ENCODE data around the gene HBEGF. TPM values are rescaled to one million over a fixed set of nuclear protein-coding genes. Genes with fewer than 3 reads are reported as not detected.

Gene HBEGF
- total and polyA plus RNA-seq, 2 donors (not counting 1 experiment from before 2014, with no cell fraction given) = 1.8 to 10.3 TPM

GRCh38 chr5:140296289-140296688 is 50.1 kb downstream of the HBEGF start:
- Histone ChIP-seq H3K4me3 (replicated peaks in 1 of 4; ENCODE audit: control extremely low read depth in 1 of 4, insufficient read depth in 1 of 4, low read depth in 3 of 4, low read length in 4 of 4) (no peak overlapping the region), H3K36me3 (ENCODE audit: control insufficient read depth, insufficient read depth, low read length) (peaks cover 1% of the 10 kb centered on the region), H3K9me3 (ENCODE audit: control insufficient read depth, insufficient read depth, low read depth, low read length) (no peaks in the 10 kb centered on the region), H3K4me2 (ENCODE audit: extremely low read depth, insufficient read depth, low read length) (no peak overlapping the region), H3K4me1 (ENCODE audit: control insufficient read depth, extremely low read depth, insufficient read depth, low read length) (peaks cover 18% of the 10 kb centered on the region), H2AFZ (ENCODE audit: low read length) (no peak overlapping the region), H3K79me2 (ENCODE audit: control insufficient read depth, insufficient read depth, low read length) (peaks cover 47% of the 10 kb centered on the region), H3K27ac (ENCODE audit: insufficient read depth, low read length) (no peak overlapping the region), H3K27me3 (ENCODE audit: control insufficient read depth, insufficient read depth, low read length) (no peaks in the 10 kb centered on the region), H3K9ac (ENCODE audit: insufficient read depth, low read length) (no peak overlapping the region), H4K20me1 (ENCODE audit: control insufficient read depth, extremely low read depth, insufficient read depth, low read length) (no peaks in the 10 kb centered on the region)
- no peak for DNase-seq (ENCODE audit: low read depth in 2 of 2)
- no peak for TF ChIP-seq EZH2 (IDR thresholded peaks at IDR 0.05; ENCODE audit: low read length, missing control alignments)
- TF ChIP-seq, protein P1, sequence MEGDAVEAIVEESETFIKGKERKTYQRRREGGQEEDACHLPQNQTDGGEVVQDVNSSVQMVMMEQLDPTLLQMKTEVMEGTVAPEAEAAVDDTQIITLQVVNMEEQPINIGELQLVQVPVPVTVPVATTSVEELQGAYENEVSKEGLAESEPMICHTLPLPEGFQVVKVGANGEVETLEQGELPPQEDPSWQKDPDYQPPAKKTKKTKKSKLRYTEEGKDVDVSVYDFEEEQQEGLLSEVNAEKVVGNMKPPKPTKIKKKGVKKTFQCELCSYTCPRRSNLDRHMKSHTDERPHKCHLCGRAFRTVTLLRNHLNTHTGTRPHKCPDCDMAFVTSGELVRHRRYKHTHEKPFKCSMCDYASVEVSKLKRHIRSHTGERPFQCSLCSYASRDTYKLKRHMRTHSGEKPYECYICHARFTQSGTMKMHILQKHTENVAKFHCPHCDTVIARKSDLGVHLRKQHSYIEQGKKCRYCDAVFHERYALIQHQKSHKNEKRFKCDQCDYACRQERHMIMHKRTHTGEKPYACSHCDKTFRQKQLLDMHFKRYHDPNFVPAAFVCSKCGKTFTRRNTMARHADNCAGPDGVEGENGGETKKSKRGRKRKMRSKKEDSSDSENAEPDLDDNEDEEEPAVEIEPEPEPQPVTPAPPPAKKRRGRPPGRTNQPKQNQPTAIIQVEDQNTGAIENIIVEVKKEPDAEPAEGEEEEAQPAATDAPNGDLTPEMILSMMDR (conservative IDR thresholded peaks at IDR 0.05 in 1 of 2, IDR thresholded peaks at IDR 0.05 in 1 of 2; ENCODE audit: low read depth in 1 of 2, low read length in 2 of 2) = no peak

- Histone ChIP-seq H3K9me3 (ENCODE audit: control insufficient read depth, insufficient read depth, low read depth, low read length) (no peaks in the 10 kb centered on the region), H2AFZ (ENCODE audit: low read length) (no peak overlapping the region), H3K4me3 (replicated peaks in 1 of 4; ENCODE audit: control extremely low read depth in 1 of 4, insufficient read depth in 1 of 4, low read depth in 3 of 4, low read length in 4 of 4) (no peak overlapping the region), H4K20me1 (ENCODE audit: control insufficient read depth, extremely low read depth, insufficient read depth, low read length) (no peaks in the 10 kb centered on the region), H3K27ac (ENCODE audit: insufficient read depth, low read length) (no peak overlapping the region), H3K36me3 (ENCODE audit: control insufficient read depth, insufficient read depth, low read length) (peaks cover 1% of the 10 kb centered on the region), H3K27me3 (ENCODE audit: control insufficient read depth, insufficient read depth, low read length) (no peaks in the 10 kb centered on the region), H3K79me2 (ENCODE audit: control insufficient read depth, insufficient read depth, low read length) (peaks cover 44% of the 10 kb centered on the region), H3K4me1 (ENCODE audit: control insufficient read depth, extremely low read depth, insufficient read depth, low read length) (peaks cover 18% of the 10 kb centered on the region), H3K4me2 (ENCODE audit: extremely low read depth, insufficient read depth, low read length) (peak overlapping the region; percentile 30), H3K9ac (ENCODE audit: insufficient read depth, low read length) (no peak overlapping the region)
- peak; percentile 96 to 98 for DNase-seq (ENCODE audit: low read depth in 2 of 2)
- TF ChIP-seq, protein P1 (conservative IDR thresholded peaks at IDR 0.05 in 1 of 2, IDR thresholded peaks at IDR 0.05 in 1 of 2; ENCODE audit: low read depth in 1 of 2, low read length in 2 of 2) = no peak
- no peak for TF ChIP-seq EZH2 (IDR thresholded peaks at IDR 0.05; ENCODE audit: low read length, missing control alignments)
These were observed 51.0 kb downstream of the HBEGF start for GRCh38 chr5:140295414-140295813.

GRCh38 chr5:140294753-140295152 is 51.6 kb downstream of the HBEGF start:
- H3K4me1 ChIP-seq (ENCODE audit: control insufficient read depth, extremely low read depth, insufficient read depth, low read length) = peaks cover 17% of the 10 kb centered on the region
- H3K9ac ChIP-seq (ENCODE audit: insufficient read depth, low read length) = no peak overlapping the region
- TF ChIP-seq EZH2 (IDR thresholded peaks at IDR 0.05; ENCODE audit: low read length, missing control alignments) = no peak
- TF ChIP-seq, protein P1 (conservative IDR thresholded peaks at IDR 0.05 in 1 of 2, IDR thresholded peaks at IDR 0.05 in 1 of 2; ENCODE audit: low read depth in 1 of 2, low read length in 2 of 2) = no peak
- peak overlapping the region; percentile 11 for H3K27ac ChIP-seq (ENCODE audit: insufficient read depth, low read length)
- H3K4me3 ChIP-seq (replicated peaks in 1 of 4; ENCODE audit: control extremely low read depth in 1 of 4, insufficient read depth in 1 of 4, low read depth in 3 of 4, low read length in 4 of 4) = no peak overlapping the region
- no peak for DNase-seq (ENCODE audit: low read depth in 2 of 2)
- H2AFZ ChIP-seq (ENCODE audit: low read length) = no peak overlapping the region
- no peaks in the 10 kb centered on the region for H4K20me1 ChIP-seq (ENCODE audit: control insufficient read depth, extremely low read depth, insufficient read depth, low read length)
- no peaks in the 10 kb centered on the region for H3K27me3 ChIP-seq (ENCODE audit: control insufficient read depth, insufficient read depth, low read length)
- H3K79me2 ChIP-seq (ENCODE audit: control insufficient read depth, insufficient read depth, low read length) = peaks cover 45% of the 10 kb centered on the region
- no peaks in the 10 kb centered on the region for H3K9me3 ChIP-seq (ENCODE audit: control insufficient read depth, insufficient read depth, low read depth, low read length)
- H3K4me2 ChIP-seq (ENCODE audit: extremely low read depth, insufficient read depth, low read length) = no peak overlapping the region
- H3K36me3 ChIP-seq (ENCODE audit: control insufficient read depth, insufficient read depth, low read length) = no peaks in the 10 kb centered on the region
